GM19239 (cell line): ENCODE measurements around the gene CYB561.
"Not testable (repeated sequence)": the region's sequence is repeated elsewhere in the genome, so short reads cannot be mapped to it uniquely, and the experiment has no call there.

ENCODE experiments used
- DNase-seq: peaks from one replicate; pipeline ENCODE4 v3.0.0; 2011; ENCODE audit warnings: low spot score; ENCODE audit not compliant: insufficient read length
- FAIRE-seq: peaks from 2 replicates; lab custom pipeline; 2011; peaks lifted over from hg19 to GRCh38; lab: Jason Lieb, UNC

The CYB561 gene

DNA sequence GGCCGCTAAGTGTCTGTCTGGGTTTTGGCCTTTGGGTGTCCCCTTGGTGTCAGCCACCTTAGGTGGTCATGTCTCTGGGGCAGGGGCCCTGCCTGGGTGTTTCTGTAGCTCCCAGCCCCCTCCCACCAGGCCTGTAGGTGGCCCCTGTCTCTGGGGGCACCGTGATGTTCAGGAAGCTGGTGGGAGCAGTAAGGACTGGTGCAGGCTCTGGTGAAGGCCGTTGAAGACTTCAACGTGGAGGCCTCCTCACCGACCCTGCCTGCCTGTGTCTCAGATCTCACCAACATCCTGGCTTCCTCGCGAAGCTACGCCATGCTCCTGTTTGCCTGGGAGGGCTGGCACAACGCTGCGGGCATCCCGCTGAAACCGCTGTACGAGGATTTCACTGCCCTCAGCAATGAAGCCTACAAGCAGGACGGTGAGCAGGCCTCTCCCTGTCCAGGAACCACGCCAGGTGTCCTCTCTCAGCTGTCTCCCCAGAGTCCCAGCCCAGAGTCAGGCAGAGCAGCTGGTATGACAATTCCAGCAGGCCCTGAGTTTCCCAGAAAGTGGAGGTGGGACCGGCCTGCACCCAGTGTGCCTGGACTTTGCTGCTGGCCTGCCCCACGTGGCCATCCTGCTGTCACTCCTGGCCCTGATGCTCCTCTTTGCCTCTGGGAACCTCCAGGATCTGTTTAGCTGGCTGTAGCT is 33.5 kb upstream of the CYB561 start:
- DNase-seq (no peak), FAIRE-seq (no peak)

DNA sequence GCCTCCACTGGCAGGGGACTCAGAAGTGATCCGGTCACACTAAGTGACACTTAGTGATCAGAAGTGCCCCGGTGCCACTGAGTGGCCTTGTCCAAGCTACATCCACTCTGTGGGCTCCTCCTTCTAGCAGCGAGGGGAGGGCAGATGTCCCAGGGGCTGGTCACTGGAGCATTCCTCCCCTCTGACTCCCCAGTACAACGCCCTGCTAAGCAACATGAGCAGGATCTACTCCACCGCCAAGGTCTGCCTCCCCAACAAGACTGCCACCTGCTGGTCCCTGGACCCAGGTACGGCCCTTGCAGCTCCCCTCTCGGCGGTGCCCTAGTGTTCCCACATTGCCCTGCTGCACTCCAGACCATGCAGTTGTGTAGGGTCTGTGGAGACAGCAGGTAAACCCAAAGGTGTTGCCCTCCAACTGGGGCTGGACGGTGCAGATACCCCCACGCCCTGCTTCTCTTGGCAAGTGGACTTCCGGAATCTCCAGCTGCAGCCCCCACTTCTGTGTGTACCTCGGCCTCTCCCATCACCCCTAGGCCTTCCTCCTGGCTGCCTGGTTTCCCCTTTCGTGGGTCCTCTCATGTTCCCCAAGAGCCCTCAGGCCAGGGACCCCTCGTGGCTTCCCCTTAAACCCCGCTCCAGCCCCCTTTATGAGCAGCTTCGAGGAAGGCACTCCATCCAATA is 32.8 kb upstream of the CYB561 start:
- DNase-seq (peak; percentile 97), FAIRE-seq (peak; percentile 89)

DNA sequence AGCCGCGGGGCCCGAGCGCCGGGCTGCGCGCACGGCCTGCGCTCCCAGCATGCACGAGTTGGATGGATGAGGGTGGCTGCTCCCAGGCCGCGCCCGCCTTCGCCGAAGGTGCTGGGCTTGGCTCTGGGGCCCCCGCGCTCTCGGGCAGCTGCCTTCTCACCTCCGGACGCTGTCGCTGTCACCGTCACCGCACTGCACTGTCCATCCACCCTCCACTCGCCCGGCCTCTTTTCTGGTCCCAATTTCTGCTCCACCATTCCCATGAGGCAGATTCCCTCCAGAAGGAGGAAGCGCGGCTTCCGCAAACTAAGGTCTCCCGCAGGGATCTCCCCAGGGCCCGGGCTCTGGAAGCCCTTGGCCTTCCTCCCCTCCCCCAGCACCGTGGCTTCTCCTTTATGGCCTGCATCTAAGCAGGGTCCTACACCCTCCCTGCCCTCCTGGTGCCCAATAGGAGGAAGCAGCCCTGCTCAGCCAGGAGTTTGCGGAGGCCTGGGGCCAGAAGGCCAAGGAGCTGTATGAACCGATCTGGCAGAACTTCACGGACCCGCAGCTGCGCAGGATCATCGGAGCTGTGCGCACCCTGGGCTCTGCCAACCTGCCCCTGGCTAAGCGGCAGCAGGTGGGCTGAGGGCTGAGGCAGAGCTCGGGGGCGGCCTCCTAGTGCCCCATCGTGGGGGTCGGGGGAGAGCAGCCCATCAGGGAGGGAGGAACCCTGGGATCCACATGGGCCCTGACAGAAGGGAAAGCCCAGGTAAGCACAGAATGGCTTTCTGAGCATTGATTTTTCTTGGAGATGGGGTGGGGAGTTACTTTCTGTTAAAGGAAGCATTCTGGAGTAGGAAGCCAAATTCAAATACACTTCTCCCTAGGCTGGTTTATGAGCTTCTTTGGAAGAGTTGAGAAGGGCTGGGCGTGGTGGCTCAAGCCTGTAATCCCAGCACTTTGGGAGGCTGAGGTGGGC is 31.7 kb upstream of the CYB561 start:
- FAIRE-seq (no peak), DNase-seq (no peak)

DNA sequence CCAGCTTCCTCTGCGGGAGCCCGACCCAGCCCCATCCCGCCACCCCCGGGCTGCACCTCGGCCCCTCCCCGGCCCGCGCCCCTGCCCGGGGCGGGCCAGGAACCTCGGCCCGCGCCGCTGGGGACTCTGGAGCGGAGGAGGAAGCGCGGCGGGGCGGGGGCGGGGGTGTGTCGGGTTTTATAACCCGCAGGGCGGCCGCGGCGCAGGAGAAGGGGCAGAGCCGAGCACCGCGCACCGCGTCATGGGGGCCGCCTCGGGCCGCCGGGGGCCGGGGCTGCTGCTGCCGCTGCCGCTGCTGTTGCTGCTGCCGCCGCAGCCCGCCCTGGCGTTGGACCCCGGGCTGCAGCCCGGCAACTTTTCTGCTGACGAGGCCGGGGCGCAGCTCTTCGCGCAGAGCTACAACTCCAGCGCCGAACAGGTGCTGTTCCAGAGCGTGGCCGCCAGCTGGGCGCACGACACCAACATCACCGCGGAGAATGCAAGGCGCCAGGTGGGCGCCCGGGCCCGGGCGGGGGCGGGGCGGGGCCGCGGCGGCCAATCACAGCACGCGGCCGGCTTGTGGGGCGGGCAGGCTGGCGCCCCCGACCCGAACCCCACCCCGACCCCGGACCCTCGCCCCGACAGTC is 30.9 kb upstream of the CYB561 start, which contains the start of gene ACE:
TSS of gene ACE (plus strand) at position 208 of the 626 bp plus-strand sequence. CDS start at position 242, 34 bp downstream.
- FAIRE-seq (no peak), DNase-seq (peak; percentile 54)

DNA sequence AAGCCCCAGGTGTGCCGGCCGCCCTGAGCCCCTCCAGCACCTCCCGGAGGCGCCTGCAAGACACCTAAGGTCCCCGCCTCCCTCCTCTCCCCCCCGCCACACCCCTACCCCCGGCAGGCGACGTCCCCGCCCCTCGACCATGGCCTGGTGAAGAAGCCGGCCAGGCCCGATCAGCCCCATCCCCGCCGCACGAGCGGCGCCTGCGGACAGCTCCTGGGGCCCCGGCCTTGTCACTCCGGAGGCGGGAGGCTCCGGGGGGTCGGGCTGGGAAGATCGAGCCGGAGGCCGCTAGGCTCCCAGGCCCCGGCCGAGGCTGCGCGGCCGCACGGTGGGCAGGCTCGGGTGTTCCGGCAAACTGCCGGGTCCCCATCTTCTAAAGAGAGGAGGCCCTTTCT is 30.4 kb upstream of the CYB561 start:
- no peak for DNase-seq
- FAIRE-seq: no peak

DNA sequence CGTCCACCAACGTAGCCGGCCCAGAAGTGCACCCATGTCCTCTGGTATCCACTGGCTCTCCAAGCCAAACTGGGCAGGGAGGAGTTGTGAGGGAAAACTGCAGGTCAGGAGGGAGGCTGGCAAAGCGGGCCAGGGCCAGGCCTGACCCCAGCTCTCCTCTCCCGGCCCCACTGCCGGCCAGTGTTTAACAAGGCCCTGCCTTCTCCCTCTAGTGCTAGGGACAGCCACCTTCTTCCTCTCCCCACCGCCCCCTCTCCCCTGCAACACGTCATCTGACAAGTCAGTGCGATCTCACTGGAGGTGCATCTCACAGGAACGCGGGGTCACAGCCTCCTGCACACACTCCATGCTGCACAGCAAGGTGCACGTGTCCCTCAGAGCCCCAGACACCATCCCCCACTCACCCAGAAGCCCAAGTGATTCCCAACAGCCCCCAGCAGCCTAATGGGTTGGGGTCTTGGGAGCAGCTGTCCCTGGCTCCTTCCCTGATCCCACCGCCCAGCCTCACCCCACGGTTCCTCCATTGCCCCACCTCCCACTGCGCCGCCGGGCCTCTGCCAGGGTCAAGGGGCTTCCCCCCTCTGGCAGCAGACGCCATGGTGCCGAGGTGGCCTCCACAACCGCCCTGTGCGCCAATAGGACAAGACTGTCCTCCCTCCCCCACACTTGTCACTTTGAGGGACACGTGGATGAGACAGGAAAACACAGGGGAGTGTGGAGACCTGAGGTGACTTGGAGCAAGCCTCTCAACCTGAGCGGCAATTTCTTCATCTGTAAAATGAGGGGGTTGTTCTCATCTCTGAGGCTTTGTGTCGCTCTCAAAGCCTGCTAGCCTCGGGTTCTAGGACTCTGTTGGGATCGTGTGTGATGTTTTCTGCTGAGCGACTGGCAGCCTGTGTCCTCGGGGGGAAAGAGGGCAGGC is 29.6 kb upstream of the CYB561 start:
- DNase-seq (no peak), FAIRE-seq (no peak)

DNA sequence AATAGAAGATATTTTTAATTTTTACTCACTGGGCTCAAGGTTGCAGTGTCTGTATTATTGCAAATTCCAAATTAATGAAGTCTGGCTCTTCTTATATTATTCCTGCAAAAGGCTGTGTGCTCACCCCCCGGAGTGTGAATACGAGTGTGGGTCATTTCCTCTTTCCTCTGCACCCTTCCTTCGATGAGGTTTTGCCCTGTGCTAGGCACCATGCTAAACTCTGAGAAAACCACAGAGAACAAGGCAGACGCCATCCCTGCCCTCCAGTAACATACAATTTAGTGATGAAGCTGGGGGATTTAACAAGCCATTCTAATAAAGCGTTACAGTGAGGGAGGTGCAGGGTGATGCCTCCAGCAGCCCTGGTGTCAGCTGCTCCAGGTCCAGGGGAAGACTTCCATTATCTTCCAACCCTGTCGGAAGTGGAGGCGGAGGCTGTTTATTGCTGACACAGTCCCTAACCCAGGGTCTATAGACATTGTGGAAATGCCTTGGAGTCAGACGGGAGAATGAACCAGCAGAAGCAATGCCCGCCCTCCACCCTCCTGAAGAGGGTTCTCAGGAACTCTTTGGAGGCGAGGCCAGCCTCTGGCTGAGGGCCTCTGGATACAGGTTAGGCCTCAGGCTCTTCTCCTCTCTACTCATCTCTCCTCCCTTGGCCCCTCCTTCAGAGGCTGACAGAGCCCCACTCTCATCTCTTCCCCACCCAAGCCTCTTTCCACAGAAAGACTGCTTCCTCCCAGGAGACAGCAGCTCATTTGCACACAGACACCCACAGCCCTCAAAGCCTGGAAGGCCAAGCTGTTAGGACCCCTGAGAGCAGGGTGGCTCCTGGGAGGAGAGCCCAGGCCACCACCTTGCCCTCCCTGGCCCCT is 28.7 kb upstream of the CYB561 start:
- no peak for FAIRE-seq
- DNase-seq: no peak

DNA sequence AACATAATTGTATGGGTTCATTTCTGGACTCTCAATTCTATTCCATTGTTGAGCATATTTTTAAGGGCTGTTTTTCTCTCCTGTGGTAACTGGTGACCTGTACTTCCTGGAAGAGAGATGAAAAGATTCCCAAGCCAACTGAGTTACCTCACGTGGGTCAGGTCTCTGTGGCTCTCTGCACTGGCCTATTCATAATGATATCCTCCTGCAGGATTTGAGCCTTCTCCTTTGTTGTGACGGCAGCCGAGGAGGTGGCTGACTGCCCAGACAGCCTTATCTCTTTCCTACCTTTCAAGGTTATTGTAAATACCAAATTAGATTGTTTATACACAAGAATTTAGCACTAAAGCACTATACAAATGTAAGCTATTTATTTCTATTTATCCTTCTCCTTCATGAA is 28.1 kb upstream of the CYB561 start:
- FAIRE-seq (no peak), DNase-seq (no peak)

DNA sequence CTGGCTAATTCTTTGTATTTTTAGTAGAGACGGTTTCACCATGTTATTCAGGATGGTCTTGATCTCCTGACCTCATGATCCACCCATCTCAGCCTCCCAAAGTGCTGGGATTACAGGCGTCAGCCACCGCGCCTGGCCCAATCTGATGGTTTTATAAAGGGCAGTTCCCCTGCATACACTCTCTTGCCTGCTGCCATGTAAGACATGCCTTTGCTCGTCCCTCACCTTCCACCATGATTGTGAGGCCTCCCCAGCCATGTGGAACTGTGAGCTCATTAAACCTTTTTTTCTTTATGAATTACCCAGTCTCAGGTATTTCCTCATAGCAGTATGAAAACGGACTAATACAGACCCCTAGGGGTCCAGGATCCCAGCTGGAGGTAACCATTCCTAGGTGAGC is 22.0 kb upstream of the CYB561 start:
- DNase-seq, FAIRE-seq: not testable (repeated sequence)

DNA sequence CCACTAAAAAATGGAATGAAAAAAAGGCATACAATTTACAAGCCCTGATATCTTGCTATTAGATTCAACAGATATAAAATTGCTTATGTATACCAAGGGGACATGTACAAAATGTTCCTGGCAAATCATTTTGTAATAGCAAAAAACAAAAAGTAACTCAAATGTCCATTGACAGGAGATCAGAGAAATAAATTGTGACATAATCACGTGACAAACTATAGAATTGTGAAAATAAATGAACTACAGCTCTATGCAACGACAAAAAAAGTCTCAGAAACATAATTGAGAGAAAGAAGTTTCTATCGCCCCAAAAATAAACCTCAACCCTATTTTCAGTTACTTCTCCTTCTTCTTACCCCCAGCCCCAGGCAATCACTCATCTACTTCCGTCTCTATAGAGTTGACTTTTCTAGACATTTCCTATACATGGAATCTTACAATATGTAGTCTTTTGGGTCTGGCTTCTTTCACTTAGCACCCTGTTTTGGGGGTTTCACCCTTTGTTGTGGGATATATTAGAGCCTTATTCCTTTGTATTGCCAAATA is 18.7 kb upstream of the CYB561 start:
- FAIRE-seq (no peak), DNase-seq (no peak)

DNA sequence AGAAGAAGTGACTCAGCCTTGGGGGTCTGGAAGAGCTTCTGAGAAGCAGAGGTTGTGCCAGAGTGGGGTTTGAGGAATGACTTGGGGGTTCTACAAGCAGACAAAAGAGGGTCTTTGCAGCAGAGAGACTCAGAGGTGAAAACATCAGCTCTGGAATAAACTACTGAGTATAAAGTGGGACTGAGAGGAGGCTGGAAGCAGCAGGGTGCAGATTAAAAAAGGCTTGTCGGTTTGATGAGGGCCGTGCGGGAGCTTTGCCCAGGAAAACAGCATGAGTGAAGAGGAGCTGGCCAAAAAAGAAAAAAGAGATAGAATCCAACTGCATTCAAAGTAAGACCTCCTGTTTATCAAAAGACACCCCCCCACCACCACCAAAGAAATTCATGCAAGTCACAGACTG is 17.7 kb upstream of the CYB561 start:
- DNase-seq (no peak), FAIRE-seq (no peak)

DNA sequence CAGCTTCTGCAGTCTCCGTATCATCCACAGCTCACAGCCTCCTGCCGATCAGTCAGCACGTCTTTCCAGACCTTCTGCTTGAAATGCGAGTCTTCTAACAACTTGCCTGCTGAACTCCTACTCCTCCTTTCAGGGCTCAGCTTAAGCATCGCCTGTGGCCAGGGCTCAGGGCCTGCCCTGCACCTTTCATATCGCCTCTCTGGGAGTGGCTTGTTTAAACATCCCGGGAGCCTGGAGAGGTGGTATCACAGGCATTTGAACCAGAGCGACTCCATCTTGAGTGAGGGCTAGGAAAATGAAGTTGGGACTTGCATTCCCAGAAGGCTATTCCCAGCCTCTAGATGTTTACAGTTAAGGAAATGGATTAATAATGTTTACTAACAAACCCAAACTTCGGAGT is 13.9 kb upstream of the CYB561 start:
- no peak for DNase-seq
- FAIRE-seq: no peak

DNA sequence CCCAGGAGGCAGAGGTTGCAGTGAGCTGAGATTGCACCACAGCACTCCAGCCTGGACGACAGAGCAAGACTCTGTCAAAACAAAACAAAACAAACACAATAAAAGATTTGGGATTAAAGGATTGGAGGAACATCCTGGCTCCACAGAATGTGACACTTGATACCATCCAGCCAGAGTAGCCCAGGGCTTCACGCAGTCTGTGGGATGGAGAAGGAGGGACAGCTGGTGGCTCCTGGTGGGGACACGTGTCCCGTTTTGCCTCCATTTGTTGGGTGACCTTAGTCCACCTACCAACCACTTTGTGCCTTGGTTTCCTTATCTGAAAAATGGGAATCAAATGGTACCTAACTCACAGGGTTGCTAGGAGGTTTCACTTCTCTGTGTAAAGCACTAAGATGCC is 12.4 kb upstream of the CYB561 start:
- DNase-seq (no peak), FAIRE-seq (no peak)

DNA sequence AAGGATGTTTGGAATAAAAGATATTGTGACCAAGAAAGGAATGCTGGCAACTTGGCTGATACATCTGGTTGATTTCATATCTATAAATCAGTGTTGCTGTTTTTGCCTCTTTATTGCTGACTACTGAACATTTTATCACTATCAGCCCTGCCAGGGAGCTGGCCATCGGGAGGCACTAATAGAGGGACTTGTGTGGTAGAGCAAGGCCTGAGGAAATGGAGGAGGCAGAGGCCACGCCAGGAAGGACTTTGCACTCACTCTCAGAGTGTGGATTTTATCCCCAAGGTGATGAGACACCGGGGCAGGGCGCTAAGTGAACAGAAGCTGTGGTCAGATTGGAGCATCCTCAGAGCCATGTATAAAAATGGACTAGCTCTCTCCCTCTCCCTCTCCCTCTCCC is 9.3 kb upstream of the CYB561 start:
- FAIRE-seq (no peak), DNase-seq (no peak)

DNA sequence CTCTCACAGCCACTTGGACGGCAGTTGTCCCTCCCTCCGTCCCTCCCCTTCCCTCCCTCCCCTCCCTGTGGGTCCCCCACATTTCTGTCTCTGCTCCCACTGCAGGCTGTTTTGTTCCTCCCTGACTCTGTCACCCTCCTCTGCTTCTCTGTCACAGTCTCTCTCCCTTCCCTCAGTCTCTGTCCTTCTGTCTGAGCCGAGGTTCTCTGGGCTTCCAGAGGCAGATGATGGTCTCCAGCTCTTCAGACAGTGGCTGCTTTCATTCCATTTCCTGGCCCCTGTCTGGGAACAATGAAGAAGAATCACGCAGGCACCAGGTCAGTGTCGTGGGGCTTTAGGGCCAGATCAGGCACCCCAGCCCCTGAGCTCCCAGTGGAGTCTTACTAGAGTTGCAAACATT is 8.8 kb upstream of the CYB561 start:
- FAIRE-seq: no peak
- no peak for DNase-seq

DNA sequence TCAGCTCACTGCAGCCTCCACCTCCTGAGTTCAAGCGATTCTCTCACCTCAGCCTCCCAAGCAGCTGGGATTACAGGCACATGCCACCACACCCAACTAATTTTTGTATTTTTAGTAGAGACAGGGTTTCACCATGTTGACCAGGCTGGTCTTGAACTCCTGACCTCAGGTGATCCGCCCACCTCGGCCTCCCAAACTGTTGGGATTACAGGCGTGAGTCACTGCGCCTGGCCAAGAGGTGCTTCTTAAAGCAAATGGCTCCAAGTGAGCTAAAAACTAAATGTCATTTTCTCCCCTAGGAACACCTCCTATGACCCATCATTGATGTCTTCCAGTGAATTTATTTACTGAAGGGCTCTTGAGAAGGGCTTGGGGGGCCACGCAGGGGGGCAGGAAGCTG is 8.3 kb upstream of the CYB561 start:
- not testable (repeated sequence) for DNase-seq

DNA sequence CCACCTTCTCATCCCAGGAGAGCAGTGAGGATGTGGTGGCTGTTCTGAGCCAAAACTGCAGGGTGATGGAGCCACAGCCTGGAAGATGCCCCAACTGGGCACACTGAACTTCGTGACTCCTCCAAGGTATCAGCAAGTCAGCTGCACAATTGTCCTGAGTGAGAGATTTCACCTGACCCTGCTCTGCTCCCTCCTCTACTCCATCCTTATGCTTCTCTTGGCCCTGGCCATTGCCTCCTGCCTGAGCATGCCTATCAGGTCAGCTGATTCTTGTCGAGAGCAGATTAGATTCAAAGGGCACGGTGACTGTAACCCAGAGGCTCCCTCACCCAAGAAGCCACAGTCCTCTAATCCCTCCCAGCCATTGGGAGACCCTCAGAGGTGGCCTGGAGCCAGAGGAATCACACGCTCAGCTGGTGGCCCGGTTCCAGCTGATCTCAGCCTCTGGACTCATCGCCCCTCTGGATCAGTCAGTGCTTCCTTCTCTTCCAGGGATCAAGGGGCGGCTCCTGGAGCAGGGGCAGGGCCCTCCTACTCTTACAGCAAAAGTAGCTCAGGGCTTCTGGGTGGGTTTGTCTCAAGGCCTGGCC is 7.0 kb upstream of the CYB561 start:
- FAIRE-seq: no peak
- no peak for DNase-seq

More for the DNA sequence above, 8.3 kb upstream of the CYB561 start:
- FAIRE-seq: not testable (repeated sequence)
